GM12878 (cell line): Measurements from ENCODE around the gene TBX10. TPM values are rescaled to one million over a fixed set of nuclear protein-coding genes. Genes with fewer than 3 reads are reported as not detected.
A peak's percentile ranks its signal among the peaks of the same experiment; 100 is the strongest.

Experiments used
- ATF2 ChIP-seq: IDR thresholded peaks from 2 replicates; pipeline ENCODE4 v1.6.1; 2012; ENCODE audit warnings: low read length, inconsistent platforms
- ATF7 ChIP-seq: fragments of 450-650 bp; IDR thresholded peaks from 2 replicates; pipeline ENCODE4 v1.6.1; 2016; ENCODE audit warnings: low read depth, mild to moderate bottlenecking
- BMI1 ChIP-seq: fragments of 450-650 bp; IDR thresholded peaks from 2 replicates; pipeline ENCODE4 v1.6.1; 2016; ENCODE audit warnings: mild to moderate bottlenecking, moderate library complexity, borderline replicate concordance
- CTCF ChIP-seq, 3 experiments: IDR thresholded peaks in 2 of 3; conservative IDR thresholded peaks in 1 of 3; 2 replicates each; pipeline ENCODE4 v1.5.1; 2011; ENCODE audit warnings: low read depth in 3 of 3, low read length in 3 of 3, mild to moderate bottlenecking in 3 of 3, control low read depth in 2 of 3, moderate library complexity in 2 of 3, inconsistent platforms in 1 of 3, mixed read lengths in 1 of 3; ENCODE audit not compliant: control insufficient read depth in 2 of 3, insufficient read depth in 1 of 3; ENCODE audit errors: extremely low read depth in 1 of 3
- FOXM1 ChIP-seq: IDR thresholded peaks from 2 replicates; pipeline ENCODE4 v1.6.1; 2012; ENCODE audit warnings: low read depth, mild to moderate bottlenecking, inconsistent platforms, low read length, moderate library complexity
- IKZF2 ChIP-seq, 2 experiments: fragments of 450-650 bp; IDR thresholded peaks; 2 replicates each; pipeline ENCODE4 v1.6.1; 2017; ENCODE audit warnings: mild to moderate bottlenecking in 2 of 2, moderate library complexity in 2 of 2
- NRF1 ChIP-seq: conservative IDR thresholded peaks from 2 replicates; pipeline ENCODE4 v1.6.1; 2011; ENCODE audit warnings: mild to moderate bottlenecking, low read depth, low read length, improper control_type of control experiment
- RAD21 ChIP-seq: IDR thresholded peaks from 2 replicates; pipeline ENCODE4 v1.6.1; 2011; ENCODE audit warnings: mild to moderate bottlenecking, low read depth, low read length, moderate library complexity; ENCODE audit not compliant: insufficient read depth
- SIN3A ChIP-seq: IDR thresholded peaks from 2 replicates; pipeline ENCODE4 v1.6.1; 2012; ENCODE audit warnings: low read depth, low read length, improper control_type of control experiment
- SRF ChIP-seq, 2 experiments: IDR thresholded peaks; 2 replicates each; pipeline ENCODE4 v1.6.1; 2011; ENCODE audit warnings: low read depth in 2 of 2, low read length in 2 of 2, mild to moderate bottlenecking in 1 of 2, moderate library complexity in 1 of 2
- TAF1 ChIP-seq: IDR thresholded peaks from 2 replicates; pipeline ENCODE4 v1.6.1; 2011; ENCODE audit warnings: mild to moderate bottlenecking, low read depth, low read length, borderline replicate concordance
- TCF12 ChIP-seq: IDR thresholded peaks from 2 replicates; pipeline ENCODE4 v1.6.1; 2011; ENCODE audit warnings: low read depth, mild to moderate bottlenecking, low read length
- TCF3 ChIP-seq: IDR thresholded peaks from 2 replicates; pipeline ENCODE4 v1.6.1; 2012; ENCODE audit warnings: low read depth, mild to moderate bottlenecking, low read length, borderline replicate concordance; ENCODE audit not compliant: insufficient read depth
- ZBTB33 ChIP-seq: fragments of 450-650 bp; IDR thresholded peaks from 2 replicates; pipeline ENCODE4 v1.6.1; 2017; ENCODE audit warnings: mild to moderate bottlenecking
- ZZZ3 ChIP-seq: IDR thresholded peaks from 2 replicates; pipeline ENCODE4 v1.6.1; 2011; ENCODE audit warnings: low read depth; ENCODE audit not compliant: control insufficient read depth, insufficient read length
- polyA plus RNA-seq, 11 experiments: library from polyadenylated mRNA; depleted of rRNA in 4 of 11; unstranded in 6 of 11; stranded (reverse) in 5 of 11; fragments of >200 nt; fragmentation: Nextera tagmentation in 4 of 11; fragmentation: Illumina TruSeq in 1 of 11; extraction: Ambion mirVana in 4 of 11; extraction: Trizol in 1 of 11; gene quantifications; 1 replicate in 1 of 11; 2 replicates in 10 of 11; pipeline versions ENCODE4 v1.2.1 to v1.2.3, GENCODE V29; 2011 to 2016; ENCODE audit warnings: inconsistent platforms in 2 of 11, missing spikeins in 2 of 11, low read depth in 1 of 11
- total RNA-seq, 4 experiments: library from RNA; depleted of rRNA in 3 of 4; stranded (reverse); fragments of >200 nt in 3 of 4; fragmentation: Illumina TruSeq in 1 of 4; extraction: Trizol in 1 of 4; gene quantifications; 2 replicates each; pipeline versions ENCODE4 v1.2.1 to v1.2.3, GENCODE V29; 2013 to 2021
- TF ChIP-seq, protein P1 (sequence below): fragments of 450-650 bp; IDR thresholded peaks from 2 replicates; pipeline ENCODE4 v1.6.1; 2017; ENCODE audit warnings: mild to moderate bottlenecking, low read depth, inconsistent platforms; ENCODE audit not compliant: poor library complexity, severe bottlenecking
- TF ChIP-seq, protein P2 (sequence below): IDR thresholded peaks from 2 replicates; pipeline ENCODE4 v1.6.1; 2011; ENCODE audit warnings: mild to moderate bottlenecking, low read depth, low read length, moderate library complexity; ENCODE audit not compliant: insufficient replicate concordance

TBX10 gene
- total and polyA plus RNA-seq, 10 of the 15 experiments (the other 5 are each of a cell fraction or from before 2014, with no cell fraction given) = 0.10 to 0.44 (median 0.20) TPM; not detected in 4

DNA sequence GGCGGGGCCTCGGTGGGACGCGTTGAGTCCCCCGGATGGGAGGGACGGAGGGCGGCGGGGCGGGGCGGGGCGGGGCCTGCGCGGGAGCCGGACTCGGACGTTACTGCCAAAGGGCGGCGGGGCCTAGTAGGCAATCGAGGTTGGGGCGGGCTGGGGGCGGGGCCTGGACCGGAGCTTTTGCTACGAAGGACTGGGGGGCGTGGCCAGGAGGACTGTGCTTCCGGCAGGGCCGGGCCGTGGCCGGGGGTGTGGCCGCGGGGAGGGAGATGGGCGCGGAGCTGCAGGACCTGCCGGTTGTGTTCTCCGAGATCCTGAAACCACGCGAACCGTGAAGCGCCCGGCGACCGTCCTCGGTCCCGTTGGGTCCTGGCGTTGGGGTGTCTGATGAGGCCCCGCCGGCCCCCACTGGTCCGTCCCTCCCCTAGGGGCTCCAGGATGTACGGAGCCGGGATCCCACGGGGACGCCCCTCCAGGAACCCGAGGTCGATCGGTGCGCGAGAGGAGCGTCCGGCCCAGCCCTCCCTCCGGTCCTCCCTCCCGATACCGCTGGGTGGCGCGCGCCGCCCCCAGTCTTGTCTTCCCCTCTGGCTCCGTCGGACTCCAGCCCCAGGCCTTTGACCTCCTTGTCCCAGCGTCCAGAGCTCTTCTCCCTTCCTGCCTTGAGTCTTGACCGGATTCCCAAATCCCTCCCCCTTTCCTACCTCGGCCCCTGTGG is 9.2 kb downstream of the TBX10 start (continued):
- TF ChIP-seq, protein P1, sequence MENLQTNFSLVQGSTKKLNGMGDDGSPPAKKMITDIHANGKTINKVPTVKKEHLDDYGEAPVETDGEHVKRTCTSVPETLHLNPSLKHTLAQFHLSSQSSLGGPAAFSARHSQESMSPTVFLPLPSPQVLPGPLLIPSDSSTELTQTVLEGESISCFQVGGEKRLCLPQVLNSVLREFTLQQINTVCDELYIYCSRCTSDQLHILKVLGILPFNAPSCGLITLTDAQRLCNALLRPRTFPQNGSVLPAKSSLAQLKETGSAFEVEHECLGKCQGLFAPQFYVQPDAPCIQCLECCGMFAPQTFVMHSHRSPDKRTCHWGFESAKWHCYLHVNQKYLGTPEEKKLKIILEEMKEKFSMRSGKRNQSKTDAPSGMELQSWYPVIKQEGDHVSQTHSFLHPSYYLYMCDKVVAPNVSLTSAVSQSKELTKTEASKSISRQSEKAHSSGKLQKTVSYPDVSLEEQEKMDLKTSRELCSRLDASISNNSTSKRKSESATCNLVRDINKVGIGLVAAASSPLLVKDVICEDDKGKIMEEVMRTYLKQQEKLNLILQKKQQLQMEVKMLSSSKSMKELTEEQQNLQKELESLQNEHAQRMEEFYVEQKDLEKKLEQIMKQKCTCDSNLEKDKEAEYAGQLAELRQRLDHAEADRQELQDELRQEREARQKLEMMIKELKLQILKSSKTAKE = no peak
- TF ChIP-seq BMI1 = no peak
- peak; percentile 41 to 74; a peak in 2 of 4 replicates for TF ChIP-seq SRF (IDR thresholded peaks at IDR 0.05; ENCODE audit: low read depth in 2 of 2, low read length in 2 of 2)
- TF ChIP-seq TCF3 = 0 out of 2 replicates have a peak, but pooled peaks have one; percentile 19
- no peak for TF ChIP-seq FOXM1
- no peak for TF ChIP-seq ZZZ3
- no peak for TF ChIP-seq TCF12
- peak; percentile 25 to 46; a peak in 2 of 4 replicates for TF ChIP-seq IKZF2 (IDR thresholded peaks at IDR 0.05)
- TF ChIP-seq ZBTB33 = no peak
- TF ChIP-seq RAD21 = peak; percentile 56
- TF ChIP-seq ATF2 = no peak
- TF ChIP-seq TAF1 = 0 out of 2 replicates have a peak, but pooled peaks have one; percentile 31
- TF ChIP-seq CTCF (IDR thresholded peaks at IDR 0.05 in 2 of 3, conservative IDR thresholded peaks at IDR 0.05 in 1 of 3; ENCODE audit: control insufficient read depth in 2 of 3, extremely low read depth in 1 of 3, insufficient read depth in 1 of 3, low read depth in 3 of 3, low read length in 3 of 3) = peak; percentile 54 to 72 (median 67)
- TF ChIP-seq, protein P2, sequence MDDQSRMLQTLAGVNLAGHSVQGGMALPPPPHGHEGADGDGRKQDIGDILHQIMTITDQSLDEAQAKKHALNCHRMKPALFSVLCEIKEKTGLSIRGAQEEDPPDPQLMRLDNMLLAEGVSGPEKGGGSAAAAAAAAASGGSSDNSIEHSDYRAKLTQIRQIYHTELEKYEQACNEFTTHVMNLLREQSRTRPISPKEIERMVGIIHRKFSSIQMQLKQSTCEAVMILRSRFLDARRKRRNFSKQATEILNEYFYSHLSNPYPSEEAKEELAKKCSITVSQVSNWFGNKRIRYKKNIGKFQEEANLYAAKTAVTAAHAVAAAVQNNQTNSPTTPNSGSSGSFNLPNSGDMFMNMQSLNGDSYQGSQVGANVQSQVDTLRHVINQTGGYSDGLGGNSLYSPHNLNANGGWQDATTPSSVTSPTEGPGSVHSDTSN = no peak
- no peak for TF ChIP-seq SIN3A
- TF ChIP-seq ATF7 = no peak
- TF ChIP-seq NRF1 = 0 out of 2 replicates have a peak, but pooled peaks have one; percentile 1
